Amniotic stem cell (primary cell): ENCODE data around the gene APC2.

Experiments
- DNase-seq: peaks from one replicate; lab custom pipeline; 2025; lab: John Stamatoyannopoulos, UW

Gene APC2

DNA sequence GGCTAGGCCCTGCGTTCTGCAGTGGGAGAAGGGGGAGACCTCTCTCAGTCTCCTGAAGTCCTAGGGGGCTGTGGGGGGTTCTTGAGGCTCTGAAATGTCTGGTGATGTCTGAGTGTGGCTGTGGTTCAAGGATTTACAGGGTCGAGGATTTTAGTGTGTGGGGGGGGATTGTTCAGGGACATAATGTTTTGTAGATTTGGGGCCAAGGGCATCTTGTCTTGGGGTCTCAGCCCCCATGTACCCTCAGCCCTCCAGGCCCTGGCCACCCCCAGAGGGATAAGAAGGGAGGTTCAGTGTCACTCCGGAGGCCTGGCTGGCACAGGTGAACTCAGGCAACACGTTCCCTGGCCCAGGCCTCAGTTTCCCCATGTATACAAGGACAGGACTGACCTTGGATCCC, 2.4 kb upstream of the APC2 start:
- DNase-seq = no peak

DNA sequence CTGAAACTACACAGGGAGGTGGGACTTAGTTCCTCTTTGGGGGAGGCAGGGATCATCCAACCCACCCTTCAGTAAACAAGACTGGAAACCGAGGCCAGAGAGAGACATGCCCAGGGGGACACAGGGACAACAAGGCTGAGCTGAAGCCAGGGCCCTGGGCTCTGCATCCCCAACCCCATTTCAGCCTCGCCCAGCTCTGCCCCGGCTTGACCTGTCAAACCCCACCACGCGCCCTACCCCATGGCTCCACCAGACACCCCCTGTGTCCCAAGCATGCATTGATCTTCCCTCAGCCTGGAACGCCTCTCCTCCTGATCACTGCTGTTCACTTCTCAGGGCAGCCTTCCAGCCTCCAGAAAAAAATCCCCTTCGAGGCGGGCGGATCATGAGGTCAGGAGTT, 2.0 kb upstream of the APC2 start:
- no peak for DNase-seq

- no peak for DNase-seq
Observed at GRCh38 chr19:1450735-1451731, 1.1 kb downstream of the APC2 start.

- no peak for DNase-seq
Observed at GRCh38 chr19:1451916-1452801, 2.2 kb downstream of the APC2 start.

GRCh38 chr19:1452802-1453524, 3.0 kb downstream of the APC2 start:
- no peak for DNase-seq

DNA sequence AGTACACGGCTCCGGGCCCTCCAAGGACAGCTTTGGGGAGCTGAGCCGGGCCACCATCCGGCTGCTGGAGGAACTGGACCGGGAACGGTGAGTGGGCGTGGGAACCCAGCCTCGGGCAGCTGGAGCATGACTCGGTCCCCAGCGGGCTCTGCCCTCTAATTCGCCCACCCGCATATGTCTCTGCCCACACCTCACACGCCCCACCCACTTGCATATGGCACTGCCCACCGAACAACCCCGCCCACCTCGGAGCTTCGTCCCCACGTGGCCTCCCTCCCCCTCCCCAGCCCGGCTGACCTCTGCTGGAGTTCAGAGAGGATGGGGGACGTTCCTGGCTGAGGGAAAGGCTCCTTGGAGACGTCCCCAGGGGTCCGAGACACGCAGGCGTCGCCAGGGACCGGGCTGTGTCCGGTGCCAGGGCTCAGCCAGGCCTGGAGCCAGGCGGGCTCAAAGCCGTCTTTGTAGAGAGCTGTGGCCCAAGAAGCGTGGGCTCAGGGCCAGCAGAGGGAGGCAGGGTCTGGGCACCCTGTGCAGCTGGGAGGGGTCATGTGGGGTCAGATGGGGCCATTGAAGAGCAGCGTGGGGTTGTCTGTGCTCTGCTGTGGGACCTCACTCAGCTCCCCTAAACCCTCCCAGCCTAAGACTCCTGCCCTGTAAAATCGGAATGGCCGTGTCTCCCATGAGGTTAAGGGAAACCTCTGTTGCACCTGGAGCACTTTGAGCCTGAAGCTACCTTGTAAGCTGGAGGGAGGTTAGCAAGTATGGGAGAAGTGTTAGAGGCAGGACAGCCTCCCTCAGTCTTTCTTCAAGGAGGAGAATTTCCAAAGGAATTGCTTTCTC, 3.8 kb downstream of the APC2 start:
- no peak for DNase-seq

DNA sequence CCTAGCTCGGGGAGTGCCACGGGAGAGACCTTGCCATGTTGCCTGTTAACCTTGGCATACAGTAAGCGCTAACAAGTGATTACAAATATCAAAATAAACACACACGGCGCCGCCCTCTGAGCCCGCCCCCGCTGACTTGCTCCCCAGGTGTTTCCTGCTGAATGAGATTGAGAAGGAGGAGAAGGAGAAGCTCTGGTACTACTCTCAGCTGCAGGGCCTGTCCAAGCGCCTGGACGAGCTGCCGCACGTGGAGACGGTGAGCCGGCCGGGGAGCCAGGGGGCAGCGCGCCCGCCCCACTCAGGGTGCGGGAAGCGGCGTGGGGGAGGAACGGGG, 5.0 kb downstream of the APC2 start:
- DNase-seq = no peak

GRCh38 chr19:1455336-1456120, 5.6 kb downstream of the APC2 start:
- DNase-seq = no peak

GRCh38 chr19:1456121-1456900, 6.4 kb downstream of the APC2 start:
- no peak for DNase-seq

DNA sequence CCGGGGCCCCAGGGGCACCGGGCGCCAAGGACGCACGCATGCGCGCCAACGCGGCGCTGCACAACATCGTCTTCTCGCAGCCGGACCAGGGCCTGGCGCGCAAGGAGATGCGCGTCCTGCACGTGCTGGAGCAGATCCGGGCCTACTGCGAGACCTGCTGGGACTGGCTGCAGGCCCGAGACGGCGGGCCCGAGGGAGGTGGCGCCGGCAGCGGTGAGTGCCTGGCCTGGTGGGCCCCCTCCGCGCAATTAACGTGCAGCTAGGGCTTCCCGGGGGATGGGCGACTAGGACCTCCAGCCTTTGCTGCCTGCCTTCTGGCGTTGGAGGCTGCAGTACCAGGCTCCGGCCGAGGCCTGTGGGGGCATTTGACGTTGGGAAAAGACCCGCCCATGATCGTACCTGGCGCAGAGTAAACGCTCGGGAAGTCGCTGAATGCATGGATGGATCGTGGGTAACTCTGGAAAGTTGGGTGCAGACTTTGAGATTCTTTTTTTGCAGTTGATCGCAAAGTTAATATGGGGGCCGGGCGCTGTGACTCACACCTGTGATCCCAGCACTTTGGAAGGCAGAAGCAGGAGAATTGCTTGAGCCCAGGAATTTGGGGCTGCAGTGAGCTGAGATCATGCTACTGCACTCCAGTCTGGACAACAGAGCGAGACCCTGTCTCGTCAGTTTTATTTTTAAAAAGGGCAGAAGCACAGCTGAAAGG, 7.3 kb downstream of the APC2 start:
- no peak for DNase-seq

GRCh38 chr19:1457892-1458291, 8.0 kb downstream of the APC2 start:
- no peak for DNase-seq

DNA sequence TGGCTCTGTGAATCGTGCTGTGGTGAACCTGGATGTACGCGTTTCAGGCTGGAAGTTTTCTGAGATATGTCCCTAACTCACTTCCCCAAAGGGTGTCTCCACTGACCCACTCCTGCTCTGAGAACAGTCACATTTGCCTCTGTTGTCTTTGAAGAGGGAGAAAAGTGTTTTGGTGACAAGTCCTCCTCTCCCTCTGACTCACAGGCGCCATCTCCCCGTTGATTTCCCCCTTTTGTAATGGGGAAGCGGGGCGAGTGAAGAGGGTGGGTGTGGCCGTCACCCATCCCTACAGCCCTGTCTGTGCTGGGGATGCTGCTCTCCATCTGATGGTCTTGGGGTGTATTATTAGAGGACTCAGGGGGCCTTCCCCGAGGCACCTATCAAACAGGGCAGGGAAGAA, 9.6 kb downstream of the APC2 start:
- DNase-seq = no peak

- DNase-seq = no peak
Observed at GRCh38 chr19:1460033-1460995, 10.4 kb downstream of the APC2 start.

DNA sequence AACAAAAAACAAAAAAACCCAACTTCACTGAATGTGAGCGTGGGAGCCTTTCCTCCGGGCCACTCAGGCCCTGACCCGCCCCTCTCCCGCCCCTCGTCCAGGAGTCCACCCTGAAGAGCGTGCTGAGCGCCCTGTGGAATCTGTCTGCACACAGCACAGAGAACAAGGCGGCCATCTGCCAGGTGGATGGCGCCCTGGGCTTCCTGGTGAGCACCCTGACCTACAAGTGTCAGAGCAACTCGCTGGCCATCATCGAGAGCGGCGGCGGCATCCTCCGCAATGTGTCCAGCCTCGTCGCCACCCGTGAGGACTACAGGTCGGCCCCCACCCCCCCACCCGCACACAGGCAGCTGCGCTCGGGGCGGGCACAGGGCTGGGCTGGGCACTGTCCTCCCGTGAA, 11.9 kb downstream of the APC2 start:
- no peak for DNase-seq

DNA sequence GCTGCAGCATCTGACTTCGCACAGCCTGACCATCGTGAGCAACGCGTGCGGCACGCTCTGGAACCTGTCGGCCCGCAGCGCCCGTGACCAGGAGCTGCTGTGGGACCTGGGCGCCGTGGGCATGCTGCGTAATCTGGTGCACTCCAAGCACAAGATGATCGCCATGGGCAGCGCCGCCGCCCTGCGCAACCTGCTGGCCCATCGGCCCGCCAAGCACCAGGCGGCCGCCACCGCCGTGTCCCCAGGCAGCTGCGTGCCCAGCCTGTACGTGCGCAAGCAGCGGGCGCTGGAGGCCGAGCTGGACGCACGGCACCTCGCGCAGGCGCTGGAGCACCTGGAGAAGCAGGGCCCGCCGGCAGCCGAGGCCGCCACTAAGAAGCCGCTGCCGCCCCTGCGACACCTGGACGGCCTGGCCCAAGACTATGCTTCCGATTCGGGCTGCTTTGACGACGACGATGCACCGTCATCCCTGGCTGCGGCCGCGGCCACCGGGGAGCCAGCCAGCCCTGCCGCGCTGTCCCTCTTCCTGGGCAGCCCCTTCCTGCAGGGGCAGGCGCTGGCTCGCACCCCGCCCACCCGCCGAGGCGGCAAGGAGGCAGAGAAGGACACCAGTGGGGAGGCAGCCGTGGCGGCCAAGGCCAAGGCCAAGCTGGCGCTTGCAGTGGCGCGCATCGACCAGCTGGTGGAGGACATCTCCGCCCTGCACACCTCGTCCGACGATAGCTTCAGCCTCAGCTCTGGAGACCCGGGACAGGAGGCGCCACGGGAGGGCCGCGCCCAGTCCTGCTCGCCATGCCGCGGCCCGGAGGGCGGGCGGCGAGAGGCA, 15.5 kb downstream of the APC2 start:
- DNase-seq = no peak

DNA sequence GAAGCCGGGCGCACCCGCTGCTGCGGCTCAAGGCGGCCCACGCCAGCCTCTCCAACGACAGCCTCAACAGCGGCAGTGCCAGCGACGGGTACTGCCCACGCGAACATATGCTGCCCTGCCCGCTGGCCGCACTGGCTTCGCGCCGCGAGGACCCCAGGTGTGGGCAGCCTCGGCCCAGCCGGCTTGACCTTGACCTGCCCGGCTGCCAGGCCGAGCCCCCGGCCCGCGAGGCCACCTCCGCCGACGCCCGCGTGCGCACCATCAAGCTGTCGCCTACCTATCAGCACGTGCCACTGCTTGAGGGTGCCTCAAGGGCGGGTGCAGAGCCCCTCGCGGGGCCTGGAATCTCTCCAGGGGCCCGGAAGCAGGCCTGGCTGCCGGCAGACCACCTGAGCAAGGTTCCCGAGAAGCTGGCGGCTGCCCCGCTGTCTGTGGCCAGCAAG, 16.1 kb downstream of the APC2 start:
- DNase-seq = no peak
